Measurements from ENCODE around the gene GINS1.

DNA sequence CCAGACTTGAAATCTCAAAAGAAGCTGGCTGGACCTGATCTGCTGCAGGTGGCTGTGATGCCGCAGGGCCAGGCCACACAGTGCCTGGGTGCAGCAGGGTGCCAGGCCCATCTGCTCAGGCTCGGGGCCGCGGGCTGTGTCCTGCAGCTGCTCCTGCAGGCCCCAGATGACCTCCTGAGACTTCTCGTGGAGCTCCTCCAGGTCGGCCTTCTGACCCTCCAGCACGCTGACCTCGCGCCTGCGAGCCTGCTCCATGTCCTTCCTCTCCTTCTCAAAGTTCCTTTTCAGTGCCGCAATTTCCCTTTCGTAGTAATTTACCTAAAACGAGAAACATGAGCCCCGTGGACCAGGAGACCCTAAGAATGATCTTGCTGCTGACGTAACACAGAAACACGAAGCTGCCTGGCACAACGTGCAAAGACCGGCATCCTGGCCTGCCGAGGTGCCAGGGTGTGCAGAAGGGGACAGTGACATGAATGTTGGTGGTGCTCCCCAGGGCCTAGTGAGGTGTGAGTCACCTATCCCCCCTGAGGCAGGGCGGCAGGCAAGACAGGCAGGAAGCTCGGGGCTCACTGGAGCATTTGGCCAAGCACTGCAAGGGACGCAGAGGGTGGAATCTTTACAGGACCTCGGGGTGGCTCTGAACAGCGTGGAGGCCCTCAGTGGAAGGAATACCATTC is 71.6 kb downstream of the GINS1 start:
- TF ChIP-seq, protein P1, sequence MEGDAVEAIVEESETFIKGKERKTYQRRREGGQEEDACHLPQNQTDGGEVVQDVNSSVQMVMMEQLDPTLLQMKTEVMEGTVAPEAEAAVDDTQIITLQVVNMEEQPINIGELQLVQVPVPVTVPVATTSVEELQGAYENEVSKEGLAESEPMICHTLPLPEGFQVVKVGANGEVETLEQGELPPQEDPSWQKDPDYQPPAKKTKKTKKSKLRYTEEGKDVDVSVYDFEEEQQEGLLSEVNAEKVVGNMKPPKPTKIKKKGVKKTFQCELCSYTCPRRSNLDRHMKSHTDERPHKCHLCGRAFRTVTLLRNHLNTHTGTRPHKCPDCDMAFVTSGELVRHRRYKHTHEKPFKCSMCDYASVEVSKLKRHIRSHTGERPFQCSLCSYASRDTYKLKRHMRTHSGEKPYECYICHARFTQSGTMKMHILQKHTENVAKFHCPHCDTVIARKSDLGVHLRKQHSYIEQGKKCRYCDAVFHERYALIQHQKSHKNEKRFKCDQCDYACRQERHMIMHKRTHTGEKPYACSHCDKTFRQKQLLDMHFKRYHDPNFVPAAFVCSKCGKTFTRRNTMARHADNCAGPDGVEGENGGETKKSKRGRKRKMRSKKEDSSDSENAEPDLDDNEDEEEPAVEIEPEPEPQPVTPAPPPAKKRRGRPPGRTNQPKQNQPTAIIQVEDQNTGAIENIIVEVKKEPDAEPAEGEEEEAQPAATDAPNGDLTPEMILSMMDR (conservative IDR thresholded peaks at IDR 0.05; ENCODE audit: low read depth in 2 of 2) = no peak
- TF ChIP-seq EZH2 (IDR thresholded peaks at IDR 0.05; ENCODE audit: low read depth, unreplicated experiment) = no peak
